Neutrophil (primary cell): ENCODE measurements around the gene CCDC43.
"Not testable (repeated sequence)": the region's sequence is repeated elsewhere in the genome, so short reads cannot be mapped to it uniquely, and the experiment has no call there.

ENCODE experiments used
- H3K27ac ChIP-seq: fragments of 200-600 bp; sonication (generic); 2 replicates; pipeline ENCODE4 v1.5.1; 2016; ENCODE audit warnings: mild to moderate bottlenecking, moderate library complexity
- H3K27me3 ChIP-seq: fragments of 200-600 bp; sonication (generic); 2 replicates; pipeline ENCODE4 v1.6.0; 2016; ENCODE audit warnings: mild to moderate bottlenecking
- H3K36me3 ChIP-seq: fragments of 200-600 bp; sonication (generic); 2 replicates; pipeline ENCODE4 v1.5.1; 2017
- H3K4me1 ChIP-seq, 2 experiments: fragments of 200-600 bp in 1 of 2; sonication (generic) in 1 of 2; 1 replicate in 1 of 2; 2 replicates in 1 of 2; pipeline versions ENCODE4 v1.5.1 to v1.6.1; 2013 to 2016; ENCODE audit warnings: low read depth in 1 of 2, low read length in 1 of 2, mild to moderate bottlenecking in 1 of 2, moderate library complexity in 1 of 2; ENCODE audit not compliant: control insufficient read depth in 1 of 2, insufficient read depth in 1 of 2
- H3K4me3 ChIP-seq, 2 experiments: fragments of 200-600 bp in 1 of 2; sonication (generic) in 1 of 2; 1 replicate in 1 of 2; 2 replicates in 1 of 2; pipeline ENCODE4 v1.5.1; 2013 to 2016; ENCODE audit warnings: low read depth in 1 of 2, low read length in 1 of 2, mild to moderate bottlenecking in 1 of 2, moderate library complexity in 1 of 2
- H3K9me3 ChIP-seq: fragments of 200-600 bp; sonication (generic); 2 replicates; pipeline ENCODE4 v1.5.1; 2016
- CTCF ChIP-seq: fragments of 200-600 bp; sonication (generic); IDR thresholded peaks from 2 replicates; pipeline ENCODE4 v1.5.1; 2016; ENCODE audit warnings: antibody characterized with exemption

CCDC43 gene

GRCh38 chr17:44689477-44690217 lies at the start of gene CCDC43:
CCDC43 (minus strand) TSS chr17:44689776; CDS start chr17:44689753, 23 bp downstream.
- H3K36me3 ChIP-seq = no peaks in the 10 kb centered on the region
- no peaks in the 10 kb centered on the region for H3K27me3 ChIP-seq
- peak within 1 kb of the TSS; percentile 73 for H3K27ac ChIP-seq
- TF ChIP-seq CTCF = peak; percentile 33
- H3K9me3 ChIP-seq = no peaks in the 10 kb centered on the region
- peak within 1 kb of the TSS; percentile 81 to 87 for H3K4me3 ChIP-seq
- peaks cover 16 to 17% of the 10 kb centered on the region in 2 experiments for H3K4me1 ChIP-seq

- Histone ChIP-seq H3K27me3 (no peaks in the 10 kb centered on the region), H3K27ac (no peak overlapping the region), H3K36me3 (peaks cover 45% of the 10 kb centered on the region), H3K4me3 (no peak overlapping the region), H3K4me1 (no peaks in the 10 kb centered on the region), H3K9me3 (no peaks in the 10 kb centered on the region)
- no peak for TF ChIP-seq CTCF
These were observed 48.8 kb upstream of the CCDC43 start for GRCh38 chr17:44738214-44738906.

GRCh38 chr17:44736551-44737240 lies 47.1 kb upstream of the CCDC43 start:
- H3K27me3 ChIP-seq = no peaks in the 10 kb centered on the region
- TF ChIP-seq CTCF = no peak
- no peaks in the 10 kb centered on the region for H3K4me1 ChIP-seq
- no peak overlapping the region for H3K27ac ChIP-seq
- peaks cover 53% of the 10 kb centered on the region for H3K36me3 ChIP-seq
- no peaks in the 10 kb centered on the region for H3K9me3 ChIP-seq
- H3K4me3 ChIP-seq = no peak overlapping the region

- Histone ChIP-seq H3K4me1 (no peaks in the 10 kb centered on the region), H3K27me3 (no peaks in the 10 kb centered on the region), H3K4me3 (no peak overlapping the region), H3K9me3 (no peaks in the 10 kb centered on the region), H3K36me3 (peaks cover 56% of the 10 kb centered on the region), H3K27ac (no peak overlapping the region)
- no peak for TF ChIP-seq CTCF
These were observed 44.7 kb upstream of the CCDC43 start for GRCh38 chr17:44734272-44734671.

- Histone ChIP-seq H3K36me3 (peaks cover 56% of the 10 kb centered on the region), H3K27me3 (no peaks in the 10 kb centered on the region), H3K9me3 (no peaks in the 10 kb centered on the region), H3K27ac (no peak overlapping the region), H3K4me1 (no peaks in the 10 kb centered on the region), H3K4me3 (no peak overlapping the region)
- no peak for TF ChIP-seq CTCF
These were observed 44.2 kb upstream of the CCDC43 start for GRCh38 chr17:44733753-44734152.

- H3K27me3 ChIP-seq, H3K4me1 ChIP-seq, H3K4me3 ChIP-seq, H3K27ac ChIP-seq, H3K9me3 ChIP-seq: not testable (repeated sequence)
- peaks cover 35% of the 10 kb centered on the region for H3K36me3 ChIP-seq
These were observed 36.5 kb upstream of the CCDC43 start for GRCh38 chr17:44726121-44726520.
